HG03159 (cell line): ENCODE measurements around the gene MED4.
A peak's percentile ranks its signal among the peaks of the same experiment; 100 is the strongest.

Source experiments
- ATAC-seq: cut with Tn5 transposase; IDR thresholded peaks from one replicate; pipeline ENCODE4 v1.9.1; 2021; ENCODE audit warnings: mild to moderate bottlenecking, moderate library complexity; ENCODE audit not compliant: unreplicated experiment

The MED4 gene

GRCh38 chr13:48038761-48039160 is 56.1 kb downstream of the MED4 start:
- ATAC-seq: no peak

- ATAC-seq: peak; percentile 91
Measured at GRCh38 chr13:48037346-48038173, 57.3 kb downstream of the MED4 start, which contains the start of gene NUDT15. TSS of gene NUDT15 (plus strand) at chr13:48037726. CDS start at chr13:48037747, 21 bp downstream.

GRCh38 chr13:48029859-48030258 is 65.0 kb downstream of the MED4 start:
- no peak for ATAC-seq

GRCh38 chr13:48028066-48028465 is 66.8 kb downstream of the MED4 start:
- ATAC-seq: no peak
